Hematopoietic multipotent progenitor cell treated with erythropoietin and hydrocortisone succinate and interleukin-3 and kit ligand, for 15 days (in vitro differentiated cells): ENCODE measurements around the gene DBT.

Experiments used
- DNase-seq: peaks from one replicate; pipeline ENCODE4 v3.0.0-alpha.2; 2015; ENCODE audit warnings: low spot score

Gene DBT

GRCh38 chr1:100198596-100198995, 51.0 kb downstream of the DBT start:
- DNase-seq: no peak

DNA sequence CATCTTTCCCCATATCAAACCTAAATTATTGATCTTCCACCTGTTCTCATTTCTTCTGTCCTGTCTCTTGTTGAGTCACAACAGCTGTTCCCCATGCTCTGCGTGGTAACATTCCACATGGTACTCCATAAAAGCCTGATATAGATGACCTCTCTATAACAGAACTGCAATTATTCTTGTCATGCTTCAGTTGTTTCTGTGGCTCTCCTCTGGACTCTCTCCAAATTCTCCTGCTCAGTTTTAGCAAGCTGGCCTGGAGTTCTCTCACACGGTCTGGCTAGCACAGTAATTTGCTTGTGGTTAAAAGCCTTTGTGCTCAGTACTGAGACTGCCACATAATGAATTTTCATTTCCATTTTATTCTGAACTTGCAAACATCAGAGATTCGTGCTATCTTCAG, 61.0 kb downstream of the DBT start:
- no peak for DNase-seq

DNA sequence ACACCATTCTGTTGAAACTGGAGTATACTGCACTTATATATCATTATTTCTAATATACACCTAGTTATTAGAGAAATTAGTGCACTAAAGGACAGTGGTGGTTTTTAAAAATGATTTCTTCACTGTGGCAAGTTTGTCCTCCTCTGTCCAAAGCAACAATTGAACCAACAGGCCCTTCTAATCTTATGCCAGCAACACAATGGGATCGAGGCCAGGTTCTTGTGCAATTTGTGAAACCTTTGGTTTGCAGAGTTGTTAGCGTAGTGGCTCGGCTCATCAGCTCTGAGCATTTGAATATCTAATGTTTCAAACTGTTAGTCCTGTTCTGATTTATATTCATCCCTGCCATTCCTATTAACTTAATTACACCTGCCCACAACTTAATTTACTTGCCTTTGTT, 61.7 kb downstream of the DBT start:
- DNase-seq: no peak

DNA sequence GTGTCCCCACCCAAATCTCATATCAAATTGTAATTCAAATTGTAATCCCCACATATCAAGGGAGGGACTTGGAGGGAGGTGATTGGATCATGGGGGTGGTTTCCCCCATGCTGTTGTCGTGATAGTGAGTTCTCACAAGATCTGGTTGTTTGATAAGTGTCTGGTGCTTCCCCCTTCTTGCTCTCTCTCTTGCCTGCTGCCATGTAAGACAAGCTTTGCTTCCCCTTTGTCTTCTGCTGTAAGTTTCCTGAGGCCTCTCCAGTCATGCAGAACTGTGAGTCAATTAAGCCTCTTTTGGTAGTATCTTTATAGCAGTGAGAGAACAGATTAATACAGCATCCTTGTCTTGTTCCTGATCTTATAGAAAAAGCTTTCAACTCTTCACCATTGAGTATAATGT, 65.1 kb downstream of the DBT start:
- DNase-seq: no peak

- no peak for DNase-seq
Observed at GRCh38 chr1:100183370-100183769, 66.3 kb downstream of the DBT start.

DNA sequence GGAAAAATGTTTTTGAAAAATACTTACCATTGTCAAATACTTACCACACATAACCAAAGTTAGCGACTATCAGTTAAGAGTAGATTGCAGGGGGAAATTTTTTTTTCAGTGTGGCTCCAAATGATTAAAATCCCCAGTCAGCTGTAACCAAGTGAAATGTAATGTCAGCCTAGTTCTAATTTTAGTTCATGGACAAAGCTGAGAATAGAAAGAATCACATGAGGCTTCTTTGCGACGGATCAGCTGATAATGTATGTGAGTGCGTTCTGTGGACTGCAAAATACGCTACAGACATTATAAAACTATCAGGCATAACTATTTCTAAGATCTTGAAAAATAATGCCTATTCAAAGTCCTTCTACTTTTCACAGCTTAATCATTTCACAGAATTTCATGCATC, 71.5 kb downstream of the DBT start, which contains the start of gene LRRC39:
LRRC39 (minus strand) TSS at position 166 of the 400 bp plus-strand sequence. CDS start 9,740 bp downstream, outside the sequence.
- no peak for DNase-seq

DNA sequence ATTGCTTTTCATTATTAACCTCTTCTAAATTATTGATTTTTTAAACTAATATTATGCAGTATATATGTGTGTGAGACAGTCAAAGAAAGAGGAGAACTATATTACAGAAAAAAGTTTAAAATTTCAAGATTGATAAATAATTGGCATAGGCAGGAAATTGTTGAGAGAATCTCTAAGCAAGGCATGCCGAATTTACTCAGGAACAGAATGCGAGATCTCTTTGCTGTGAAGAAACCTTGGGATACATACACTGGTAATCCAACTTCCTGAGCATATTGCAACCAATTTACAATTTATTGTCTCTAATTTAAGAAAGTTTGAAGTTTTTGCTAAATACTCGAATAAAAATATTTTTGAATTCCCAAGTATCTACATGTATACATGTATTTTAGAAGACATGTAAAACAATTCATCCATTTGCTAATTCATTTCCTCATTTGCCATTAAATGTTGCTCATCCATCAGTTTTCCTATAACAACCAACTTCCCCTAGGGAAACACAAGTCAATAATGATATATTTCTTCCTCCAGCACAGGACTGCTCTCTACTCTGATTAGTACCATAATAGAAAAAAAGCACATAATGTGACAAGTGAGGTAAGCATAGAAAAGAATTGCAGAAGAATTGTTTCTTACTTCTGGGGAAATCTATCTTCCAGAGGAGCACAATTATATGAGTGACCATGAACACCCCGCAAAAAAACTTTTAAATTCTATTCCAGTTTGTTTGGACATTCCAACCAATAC, 72.2 kb downstream of the DBT start:
- DNase-seq: no peak

- DNase-seq: no peak
Observed at GRCh38 chr1:100168051-100168450, 81.6 kb downstream of the DBT start.

GRCh38 chr1:100164702-100165101, 84.9 kb downstream of the DBT start:
- no peak for DNase-seq

GRCh38 chr1:100164216-100164615, 85.4 kb downstream of the DBT start:
- no peak for DNase-seq

- no peak for DNase-seq
Observed at GRCh38 chr1:100162881-100163280, 86.8 kb downstream of the DBT start.

GRCh38 chr1:100152271-100152670, 97.4 kb downstream of the DBT start:
- no peak for DNase-seq

GRCh38 chr1:100151679-100152078, 98.0 kb downstream of the DBT start:
- DNase-seq: no peak

GRCh38 chr1:100147875-100148274, 101.8 kb downstream of the DBT start:
- no peak for DNase-seq

- DNase-seq: no peak
Observed at GRCh38 chr1:100146958-100147357, 102.7 kb downstream of the DBT start.

DNA sequence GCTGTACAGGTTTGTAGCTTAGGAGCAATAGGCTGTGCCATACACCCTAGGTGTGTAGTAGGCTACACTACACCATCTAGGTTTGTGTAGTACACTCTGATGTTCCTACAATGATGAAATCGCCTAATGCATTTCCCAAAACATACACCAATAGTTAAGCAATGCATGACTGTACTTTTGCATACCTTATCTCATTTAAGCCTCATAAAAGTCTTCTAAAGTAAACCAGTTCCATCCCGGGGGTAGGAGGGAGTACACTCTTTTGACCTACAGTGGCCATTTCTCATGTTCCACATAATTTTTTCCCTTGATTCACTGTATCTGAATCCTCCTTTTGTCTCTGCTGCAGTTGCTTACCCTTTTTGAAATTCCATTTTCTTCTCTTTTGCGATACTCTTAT, 104.5 kb downstream of the DBT start:
- DNase-seq: no peak

DNA sequence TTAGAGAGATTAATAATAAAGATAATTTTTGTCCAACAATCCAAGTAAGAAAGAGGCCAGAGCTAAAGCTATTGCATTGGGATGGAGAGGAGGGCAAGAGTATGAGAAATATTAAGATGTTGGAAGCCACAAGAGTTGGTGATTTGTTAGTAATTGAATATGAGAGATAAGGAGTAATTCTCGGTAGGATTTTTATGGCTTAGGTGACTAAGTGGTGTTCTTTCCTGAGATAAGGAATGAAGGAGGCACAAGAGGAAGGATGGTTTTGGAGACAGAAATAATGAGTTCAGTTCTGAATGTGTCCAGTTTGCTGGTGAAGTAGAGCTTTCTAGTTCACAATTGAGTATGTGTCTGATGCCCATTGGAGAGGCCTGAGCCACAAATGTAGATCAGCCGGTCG, 107.3 kb downstream of the DBT start:
- DNase-seq: no peak

DNA sequence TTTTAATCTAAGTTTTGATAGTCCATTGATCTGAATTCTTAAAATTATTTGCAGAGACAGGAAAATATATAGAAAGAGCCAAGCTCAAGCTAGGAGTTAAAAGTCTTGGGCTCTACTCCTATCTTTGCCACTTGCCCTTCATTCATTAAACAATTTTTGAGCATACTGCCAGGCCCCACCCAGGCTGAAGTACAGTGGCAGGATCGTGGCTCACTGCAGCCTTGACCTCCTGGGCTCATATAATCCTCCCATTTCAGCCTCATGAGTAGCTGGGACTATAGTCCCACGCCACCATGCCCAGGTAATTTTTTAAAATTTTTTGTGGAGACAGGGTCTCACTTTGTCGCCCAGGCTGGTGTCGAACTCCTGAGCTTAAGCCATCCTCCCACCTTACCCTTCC, 108.4 kb downstream of the DBT start:
- no peak for DNase-seq

DNA sequence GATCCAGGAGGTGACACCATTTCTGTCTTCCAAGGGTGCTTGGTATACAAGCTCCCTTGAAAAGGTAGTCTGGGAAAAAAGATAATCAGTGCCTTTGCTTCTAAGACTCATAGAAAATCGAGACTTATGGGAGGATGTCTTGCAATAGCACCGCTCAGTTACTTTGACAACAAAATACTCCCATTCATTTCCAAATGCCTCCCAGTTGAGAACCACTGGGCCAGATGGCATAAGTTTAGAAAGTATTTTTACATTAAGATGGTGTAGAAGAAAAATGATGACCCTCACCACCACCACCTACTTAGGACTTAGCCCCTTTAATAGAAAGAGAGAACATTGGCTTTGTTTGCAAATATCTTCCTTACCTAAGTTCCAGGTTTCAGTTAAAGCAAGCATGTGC, 112.0 kb downstream of the DBT start:
- no peak for DNase-seq
